Fibroblast of lung (primary cell): ENCODE results near the gene GUCY2C.

Source experiments
- CTCF ChIP-seq, 2 donors: IDR thresholded peaks in 1 of 2; conservative IDR thresholded peaks in 1 of 2; 1 replicate in 1 of 2; 2 replicates in 1 of 2; pipeline ENCODE4 v1.5.1; 2011 to 2012; ENCODE audit warnings: low read length in 2 of 2, control low read depth in 1 of 2, inconsistent platforms in 1 of 2, low read depth in 1 of 2, mild to moderate bottlenecking in 1 of 2
- EZH2 ChIP-seq: IDR thresholded peaks from 2 replicates; pipeline ENCODE4 v1.5.1; 2012; ENCODE audit warnings: low read length, control low read depth, mild to moderate bottlenecking; ENCODE audit errors: missing control alignments

- TF ChIP-seq CTCF (conservative IDR thresholded peaks at IDR 0.05 in 1 of 2, IDR thresholded peaks at IDR 0.05 in 1 of 2; ENCODE audit: low read depth in 1 of 2, low read length in 2 of 2) (no peak), EZH2 (no peak)
These were observed 3.5 kb upstream of the GUCY2C start for GRCh38 chr12:14699923-14700322.
